ENCODE data around the gene PLCL2. TPM values are rescaled to one million over a fixed set of nuclear protein-coding genes. Genes with fewer than 3 reads are reported as not detected.

PLCL2 gene
- total and polyA plus RNA-seq, 2 donors (not counting 3 experiments of a cell fraction or from before 2014, with no cell fraction given), result 2.3 to 10.7 TPM

- no peaks in the 10 kb centered on the region for H3K9me1 ChIP-seq (replicated peaks; ENCODE audit: control insufficient read depth, extremely low read depth, insufficient read depth, low read length)
- H3K4me3 ChIP-seq (replicated peaks in 1 of 3; ENCODE audit: insufficient read depth in 1 of 3, low read depth in 1 of 3, low read length in 3 of 3), result no peak overlapping the region
- H3K4me2 ChIP-seq (ENCODE audit: insufficient read depth, low read length), result no peak overlapping the region
- CTCF ChIA-PET, result no interaction called here
- no peak overlapping the region for H3K27ac ChIP-seq (ENCODE audit: insufficient read depth, low read depth, low read length)
- no peaks in the 10 kb centered on the region for H3K27me3 ChIP-seq (ENCODE audit: control insufficient read depth in 2 of 2, insufficient read depth in 2 of 2, low read length in 2 of 2)
- FAIRE-seq, result no peak
- H3K79me2 ChIP-seq (ENCODE audit: control insufficient read depth, insufficient read depth, low read length), result no peaks in the 10 kb centered on the region
- H3K9ac ChIP-seq (replicated peaks; ENCODE audit: extremely low read depth, insufficient read depth, low read length), result no peak overlapping the region
- no peak overlapping the region for H2AFZ ChIP-seq (ENCODE audit: low read depth, low read length)
- no peaks in the 10 kb centered on the region for H3K4me1 ChIP-seq (ENCODE audit: control insufficient read depth, extremely low read depth, insufficient read depth, low read length)
- POLR2A ChIA-PET, result no interaction called here
- H3K9me3 ChIP-seq (replicated peaks; ENCODE audit: control insufficient read depth, insufficient read depth, low read length), result no peaks in the 10 kb centered on the region
- BruUV-seq (replicated peaks), result no TSS peak
- intact Hi-C loops (cut with micrococcal nuclease) (no loop called here), dilution Hi-C loops (cut with MboI; ENCODE audit: extremely low pct_ligation_motif_present, low sequenced_read_pairs) (no loop called here)
- H3K36me3 ChIP-seq (ENCODE audit: control insufficient read depth in 2 of 2, extremely low read depth in 1 of 2, insufficient read depth in 2 of 2, low read length in 2 of 2), result no peaks in the 10 kb centered on the region
- TF ChIP-seq MAX (IDR thresholded peaks at IDR 0.05; ENCODE audit: insufficient read depth, insufficient read length), result no peak
- TF ChIP-seq POLR2A (IDR thresholded peaks at IDR 0.05; ENCODE audit: low read depth, low read length), result no peak
- no peak for TF ChIP-seq MYC (IDR thresholded peaks at IDR 0.05; ENCODE audit: low read depth, low read length)
- TF ChIP-seq JUN (IDR thresholded peaks at IDR 0.05; ENCODE audit: borderline replicate concordance, insufficient read depth, insufficient read length, low read depth), result no peak
- TF ChIP-seq GATA2 (IDR thresholded peaks at IDR 0.05; ENCODE audit: insufficient read depth, insufficient read length, low read depth, low read length), result no peak
- TF ChIP-seq EZH2 (IDR thresholded peaks at IDR 0.05; ENCODE audit: borderline replicate concordance, low read depth, low read length, severe bottlenecking), result no peak
- TF ChIP-seq, protein P1, sequence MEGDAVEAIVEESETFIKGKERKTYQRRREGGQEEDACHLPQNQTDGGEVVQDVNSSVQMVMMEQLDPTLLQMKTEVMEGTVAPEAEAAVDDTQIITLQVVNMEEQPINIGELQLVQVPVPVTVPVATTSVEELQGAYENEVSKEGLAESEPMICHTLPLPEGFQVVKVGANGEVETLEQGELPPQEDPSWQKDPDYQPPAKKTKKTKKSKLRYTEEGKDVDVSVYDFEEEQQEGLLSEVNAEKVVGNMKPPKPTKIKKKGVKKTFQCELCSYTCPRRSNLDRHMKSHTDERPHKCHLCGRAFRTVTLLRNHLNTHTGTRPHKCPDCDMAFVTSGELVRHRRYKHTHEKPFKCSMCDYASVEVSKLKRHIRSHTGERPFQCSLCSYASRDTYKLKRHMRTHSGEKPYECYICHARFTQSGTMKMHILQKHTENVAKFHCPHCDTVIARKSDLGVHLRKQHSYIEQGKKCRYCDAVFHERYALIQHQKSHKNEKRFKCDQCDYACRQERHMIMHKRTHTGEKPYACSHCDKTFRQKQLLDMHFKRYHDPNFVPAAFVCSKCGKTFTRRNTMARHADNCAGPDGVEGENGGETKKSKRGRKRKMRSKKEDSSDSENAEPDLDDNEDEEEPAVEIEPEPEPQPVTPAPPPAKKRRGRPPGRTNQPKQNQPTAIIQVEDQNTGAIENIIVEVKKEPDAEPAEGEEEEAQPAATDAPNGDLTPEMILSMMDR (IDR thresholded peaks at IDR 0.05; ENCODE audit: extremely low read depth in 1 of 2, insufficient read depth in 1 of 2, low read depth in 1 of 2, low read length in 2 of 2), result no peak
- no peak for TF ChIP-seq POLR2AphosphoS5 (IDR thresholded peaks at IDR 0.05; ENCODE audit: insufficient read depth, low read depth, low read length)
- no peak for TF ChIP-seq FOS (IDR thresholded peaks at IDR 0.05; ENCODE audit: borderline replicate concordance, insufficient read depth, low read length)
- no peak for DNase-seq (ENCODE audit: low read depth, low spot score)
- no peaks in the 10 kb centered on the region for H4K20me1 ChIP-seq (replicated peaks; ENCODE audit: control insufficient read depth, extremely low read depth, insufficient read depth, low read length)
Measured at GRCh38 chr3:17014284-17014683, 129.5 kb downstream of the PLCL2 start.
